NT2/D1 (cell line): Measurements from ENCODE around the gene AGPAT2.

Experiments used
- YY1 ChIP-seq: IDR thresholded peaks from 2 replicates; pipeline ENCODE4 v1.6.1; 2011; ENCODE audit not compliant: insufficient read length, insufficient read depth
- ZNF274 ChIP-seq: IDR thresholded peaks from 2 replicates; pipeline ENCODE4 v1.6.1; 2011; ENCODE audit warnings: mild to moderate bottlenecking, low read depth, low read length

- TF ChIP-seq YY1 (no peak), ZNF274 (no peak)
These were observed 6.2 kb downstream of the AGPAT2 start for GRCh38 chr9:136681029-136681428.
